IMR-90 (cell line): ENCODE data around the gene SLC10A6. TPM values are rescaled to one million over a fixed set of nuclear protein-coding genes. Genes with fewer than 3 reads are reported as not detected.

Experiments used
- ATAC-seq: fragments of 200-7000 bp; cut with Tn5 transposase; 2 replicates; pipeline ENCODE4 v1.9.1; 2020; ENCODE audit warnings: low read depth, mild to moderate bottlenecking, moderate library complexity
- BruUV-seq: library from RNA; stranded (reverse); fragments of 400-500 nt; replicated peaks from 2 replicates; lab custom pipeline; 2021; lab: Mats Ljungman, UMichigan
- CTCF ChIA-PET: fragments of 300-600 bp; formaldehyde crosslinking; extraction: SDS; loops from one replicate; lab custom pipeline; 2021; ENCODE audit warnings: antibody characterized with exemption; lab: Yijun Ruan, JAX
- POLR2A ChIA-PET: fragments of 300-600 bp; sonication (Branson Sonifier 250); formaldehyde crosslinking; loops from one replicate; lab custom pipeline; 2022; ENCODE audit warnings: antibody characterized with exemption; ENCODE audit not compliant: unreplicated experiment; lab: Charles Lee
- DNase-seq: peaks from one replicate; pipeline ENCODE4 v3.0.0; 2013
- H2AFZ ChIP-seq: replicated peaks from 2 replicates; pipeline ENCODE3; 2013; ENCODE audit warnings: low read length, mild to moderate bottlenecking; ENCODE audit not compliant: poor library complexity
- H2AK5ac ChIP-seq: 2 replicates; pipeline ENCODE4 v1.6.1; 2013; ENCODE audit warnings: low read depth, low read length, inconsistent platforms
- H2AK9ac ChIP-seq: replicated peaks from 2 replicates; pipeline ENCODE3; 2013; ENCODE audit warnings: mild to moderate bottlenecking, low read depth, low read length, moderate library complexity; ENCODE audit not compliant: poor library complexity
- H2BK120ac ChIP-seq: 2 replicates; pipeline ENCODE4 v1.6.1; 2013; ENCODE audit warnings: low read depth, low read length, inconsistent platforms
- H2BK15ac ChIP-seq: 3 replicates; pipeline ENCODE4 v1.6.1; 2013; ENCODE audit warnings: low read depth, low read length, inconsistent platforms
- H2BK20ac ChIP-seq: 2 replicates; pipeline ENCODE4 v1.6.1; 2013; ENCODE audit warnings: low read depth, mild to moderate bottlenecking, inconsistent platforms, low read length, moderate library complexity
- H2BK5ac ChIP-seq: 2 replicates; pipeline ENCODE4 v1.6.1; 2013; ENCODE audit warnings: mild to moderate bottlenecking, low read depth, low read length, inconsistent platforms; ENCODE audit not compliant: poor library complexity, severe bottlenecking
- H3K14ac ChIP-seq: replicated peaks from 2 replicates; pipeline ENCODE4 v1.6.1; 2013; ENCODE audit warnings: low read depth, low read length, inconsistent platforms
- H3K18ac ChIP-seq: 2 replicates; pipeline ENCODE4 v1.6.1; 2013; ENCODE audit warnings: low read depth, low read length, control low read depth
- H3K23ac ChIP-seq: 2 replicates; pipeline ENCODE4 v1.6.1; 2013; ENCODE audit warnings: low read depth, low read length, inconsistent platforms
- H3K27ac ChIP-seq: 2 replicates; pipeline ENCODE4 v1.5.1; 2013; ENCODE audit warnings: mild to moderate bottlenecking, control low read depth, low read length; ENCODE audit not compliant: insufficient read depth
- H3K27me3 ChIP-seq: 2 replicates; pipeline ENCODE4 v1.6.1; 2013; ENCODE audit warnings: low read length; ENCODE audit not compliant: control insufficient read depth, insufficient read depth
- H3K36me3 ChIP-seq: 2 replicates; pipeline ENCODE4 v1.6.1; 2013; ENCODE audit warnings: low read length, mixed read lengths; ENCODE audit not compliant: control insufficient read depth, insufficient read depth
- H3K4ac ChIP-seq: 2 replicates; pipeline ENCODE4 v1.6.1; 2013; ENCODE audit warnings: low read depth, low read length, inconsistent platforms
- H3K4me1 ChIP-seq: 2 replicates; pipeline ENCODE4 v1.6.1; 2013; ENCODE audit warnings: low read length, mixed read lengths; ENCODE audit not compliant: control insufficient read depth, insufficient read depth
- H3K4me2 ChIP-seq: 2 replicates; pipeline ENCODE4 v1.6.1; 2013; ENCODE audit warnings: low read depth, mild to moderate bottlenecking, control low read depth, low read length, moderate library complexity
- H3K4me3 ChIP-seq: 2 replicates; pipeline ENCODE4 v1.5.1; 2013; ENCODE audit warnings: low read depth, mild to moderate bottlenecking, control low read depth, low read length, moderate library complexity; ENCODE audit not compliant: insufficient read depth
- H3K56ac ChIP-seq: 2 replicates; pipeline ENCODE4 v1.6.1; 2013; ENCODE audit warnings: low read length, inconsistent platforms; ENCODE audit not compliant: insufficient read depth; ENCODE audit errors: extremely low read depth
- H3K79me1 ChIP-seq, 2 experiments: 2 replicates each; pipeline ENCODE4 v1.6.1; 2013; ENCODE audit warnings: low read length in 2 of 2, inconsistent platforms in 1 of 2, low read depth in 1 of 2
- H3K9ac ChIP-seq: 2 replicates; pipeline ENCODE4 v1.6.1; 2013; ENCODE audit warnings: low read depth, low read length, control low read depth
- H3K9me1 ChIP-seq: 2 replicates; pipeline ENCODE4 v1.6.1; 2013; ENCODE audit warnings: low read length, inconsistent platforms; ENCODE audit not compliant: insufficient read depth
- H3K9me3 ChIP-seq: 2 replicates; pipeline ENCODE4 v1.6.1; 2013; ENCODE audit warnings: low read length; ENCODE audit not compliant: control insufficient read depth, insufficient read depth
- H4K20me1 ChIP-seq: 2 replicates; pipeline ENCODE4 v1.6.1; 2013; ENCODE audit warnings: low read length, inconsistent platforms; ENCODE audit not compliant: insufficient read depth
- H4K5ac ChIP-seq: 2 replicates; pipeline ENCODE4 v1.6.1; 2013; ENCODE audit warnings: mild to moderate bottlenecking, low read depth, low read length, control low read depth
- H4K8ac ChIP-seq, 2 experiments: 2 replicates each; pipeline ENCODE4 v1.6.1; 2013; ENCODE audit warnings: low read depth in 2 of 2, low read length in 2 of 2, control low read depth in 1 of 2, inconsistent platforms in 1 of 2
- H4K91ac ChIP-seq: 2 replicates; pipeline ENCODE4 v1.6.1; 2013; ENCODE audit warnings: low read depth, low read length, inconsistent platforms; ENCODE audit not compliant: insufficient read depth
- BHLHE40 ChIP-seq: fragments of 150-350 bp; IDR thresholded peaks from 2 replicates; pipeline ENCODE4 v1.6.1; 2016; ENCODE audit warnings: mild to moderate bottlenecking, low read depth, low read length
- CEBPB ChIP-seq: IDR thresholded peaks from 2 replicates; pipeline ENCODE4 v1.6.1; 2012; ENCODE audit warnings: low read depth, low read length, improper control_type of control experiment
- CHD1 ChIP-seq: IDR thresholded peaks from 2 replicates; pipeline ENCODE4 v1.6.1; 2012; ENCODE audit warnings: low read depth, low read length, improper control_type of control experiment
- FOS ChIP-seq: fragments of 150-350 bp; IDR thresholded peaks from 2 replicates; pipeline ENCODE4 v1.6.1; 2016; ENCODE audit warnings: low read depth, low read length
- MAFK ChIP-seq: IDR thresholded peaks from 2 replicates; pipeline ENCODE4 v1.6.1; 2012; ENCODE audit warnings: low read depth, low read length, improper control_type of control experiment
- MAZ ChIP-seq: IDR thresholded peaks from 2 replicates; pipeline ENCODE4 v1.6.1; 2012; ENCODE audit warnings: low read depth, mild to moderate bottlenecking, low read length, improper control_type of control experiment, moderate library complexity, borderline replicate concordance
- MXI1 ChIP-seq: IDR thresholded peaks from 2 replicates; pipeline ENCODE4 v1.6.1; 2012; ENCODE audit warnings: low read depth, mild to moderate bottlenecking, low read length, moderate library complexity, borderline replicate concordance
- NFE2L2 ChIP-seq: fragments of 150-350 bp; IDR thresholded peaks from 2 replicates; pipeline ENCODE4 v1.6.1; 2016; ENCODE audit warnings: low read depth, mild to moderate bottlenecking, low read length
- POLR2A ChIP-seq: IDR thresholded peaks from 2 replicates; pipeline ENCODE4 v1.6.1; 2012; ENCODE audit warnings: mild to moderate bottlenecking, low read depth, low read length
- RCOR1 ChIP-seq: IDR thresholded peaks from 2 replicates; pipeline ENCODE4 v1.6.1; 2012; ENCODE audit warnings: mild to moderate bottlenecking, low read length, improper control_type of control experiment; ENCODE audit not compliant: insufficient replicate concordance
- SMC3 ChIP-seq: fragments of 150-350 bp; IDR thresholded peaks from 2 replicates; pipeline ENCODE4 v1.6.1; 2016; ENCODE audit warnings: low read depth, mild to moderate bottlenecking, antibody characterized with exemption, low read length, moderate library complexity
- WGBS, 2 experiments: methylation state at CpG; one replicate each; pipeline versions ENCODE4 v1.1.5 to v1.1.7; 2013; ENCODE audit warnings: missing lambda C conversion rate in 2 of 2; ENCODE audit not compliant: insufficient read length in 1 of 2; ENCODE audit errors: extremely low coverage in 2 of 2; 5-methylcytosine and 5-hydroxymethylcytosine counted together
- dilution Hi-C: fragments of 300-500 bp; cut with HindIII; formaldehyde crosslinking; loops from one replicate; pipeline ENCODE4 v1.14.3; 2018; ENCODE audit warnings: low sequenced_read_pairs; ENCODE audit not compliant: unreplicated experiment
- in situ Hi-C: fragments of 300-500 bp; cut with MboI; formaldehyde crosslinking; loops from 3 replicates; pipeline ENCODE4 v1.14.3; 2019; ENCODE audit warnings: low sequenced_read_pairs, inconsistent platforms, mixed read lengths
- intact Hi-C: fragments of 100-400 bp; cut with micrococcal nuclease; formaldehyde crosslinking; loops from 2 replicates; pipeline ENCODE4 v1.10.0; 2022
- polyA plus RNA-seq, 3 experiments: library from polyadenylated mRNA; depleted of rRNA; stranded (reverse); fragments of >200 nt; gene quantifications; 2 replicates each; pipeline ENCODE4 v1.2.3, GENCODE V29; 2012; ENCODE audit warnings: low replicate concordance in 1 of 3
- total RNA-seq: library from RNA; depleted of rRNA; stranded (reverse); fragments of >200 nt; gene quantifications from 2 replicates; pipeline ENCODE4 v1.2.3, GENCODE V29; 2012
- TF ChIP-seq, protein P1 (sequence below): conservative IDR thresholded peaks from 2 replicates; pipeline ENCODE4 v1.5.1; 2012; ENCODE audit warnings: mild to moderate bottlenecking, low read depth, low read length, improper control_type of control experiment
- TF ChIP-seq, protein P2 (sequence below): fragments of 150-350 bp; IDR thresholded peaks from 2 replicates; pipeline ENCODE4 v1.6.1; 2017; ENCODE audit warnings: mild to moderate bottlenecking, antibody characterized with exemption, low read length, low read depth

SLC10A6 gene
- total and polyA plus RNA-seq, 2 of the 4 experiments (the other 2 are of a cell fraction) = not detected

DNA sequence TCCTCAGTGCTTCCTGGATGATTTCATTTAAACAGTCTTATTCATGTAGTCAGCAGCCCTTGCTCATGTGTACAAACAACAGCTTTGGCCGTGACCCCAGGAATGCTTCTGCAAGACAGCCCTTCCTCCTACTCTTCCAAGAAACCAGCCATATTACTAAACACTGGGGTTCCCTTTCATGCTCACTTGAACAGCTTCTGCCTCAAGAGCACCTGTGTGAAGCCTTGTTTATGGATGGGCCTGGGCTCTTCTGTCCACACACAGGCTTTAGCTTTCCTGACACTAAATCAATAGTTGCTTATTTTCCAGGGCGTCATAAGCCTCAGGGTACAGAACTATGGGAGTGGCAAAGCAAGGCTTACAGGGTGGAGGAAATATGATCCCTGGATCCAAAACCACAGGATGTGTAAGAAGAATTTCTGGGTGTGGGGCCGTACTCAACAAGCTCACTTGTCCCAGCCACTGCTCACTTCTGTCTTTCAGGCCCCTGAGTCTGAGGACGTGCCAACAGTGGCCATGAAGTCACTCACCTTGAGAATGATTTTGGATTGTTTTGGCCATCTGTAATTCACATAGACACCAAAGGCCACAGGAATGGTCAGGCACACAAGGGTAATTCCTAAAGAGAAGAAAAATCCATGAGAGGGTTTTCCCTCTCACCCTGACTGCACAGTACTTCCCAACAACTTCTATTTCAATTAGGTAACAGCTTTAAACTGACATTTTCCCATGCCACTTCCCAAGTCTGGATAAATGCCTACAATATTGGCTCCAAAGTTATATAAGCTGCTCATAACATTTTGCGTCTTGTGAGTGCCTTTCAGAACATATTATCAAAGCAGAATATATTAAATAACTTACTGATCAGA is 17.7 kb downstream of the SLC10A6 start:
- Histone ChIP-seq H3K4me1 (peaks cover 23% of the 10 kb centered on the region), H2BK5ac (peak overlapping the region; percentile 96), H2BK20ac (peak overlapping the region; percentile 95), H3K14ac (peak overlapping the region; percentile 76), H2AK9ac (peak overlapping the region; percentile 30), H4K5ac (peak overlapping the region; percentile 44), H3K4me3 (no peak overlapping the region), H3K27ac (peak overlapping the region; percentile 71), H4K20me1 (no peaks in the 10 kb centered on the region), H3K4ac (peak overlapping the region; percentile 89), H2BK15ac (peak overlapping the region; percentile 71; the same call in 2 of the 3 replicates), H3K36me3 (no peaks in the 10 kb centered on the region), H4K8ac (peak overlapping the region; percentile 0 to 91; a peak in 3 of 4 replicates), H3K18ac (peak overlapping the region; percentile 49), H3K27me3 (no peaks in the 10 kb centered on the region), H3K79me1 (no peaks in the 10 kb centered on the region), H3K9ac (peak overlapping the region; percentile 21; the same call in 1 of the 2 replicates), H2AFZ (peak overlapping the region; percentile 86), H2AK5ac (peak overlapping the region; percentile 81; the same call in 1 of the 2 replicates), H3K9me1 (peaks cover 20% of the 10 kb centered on the region), H4K91ac (peak overlapping the region; percentile 88), H3K23ac (peak overlapping the region; percentile 87), H2BK120ac (peak overlapping the region; percentile 97), H3K4me2 (peak overlapping the region; percentile 42), H3K56ac (peak overlapping the region; percentile 78), H3K9me3 (0 out of 2 replicates have a peak, but pooled peaks cover 2% of the 10 kb centered on the region)
- no CpG with 5 or more reads among the region's 5 CpGs for WGBS, 2 experiments
- in situ Hi-C loops (no loop called here), dilution Hi-C loops (no loop called here), intact Hi-C loops (loop anchor here (5.0 kb wide), 1 partner anchor 61 kb away; the partner anchor contains the start of gene C4orf36)
- peak; percentile 96 for DNase-seq
- peak; percentile 90 for ATAC-seq
- no TSS peak for BruUV-seq
- ChIA-PET POLR2A (interaction anchor here (1.0 to 1.3 kb wide), 2 partner anchors 9 to 12 kb away, joined by 3 to 6 read pairs; no protein-coding TSS in a partner anchor), CTCF (interaction anchor here (0.7 to 0.9 kb wide), 3 partner anchors 10 to 336 kb away, joined by 3 to 4 read pairs (median 3); no protein-coding TSS in a partner anchor)
- TF ChIP-seq BHLHE40 = peak; percentile 61; the same call in 1 of the 2 replicates
- no peak for TF ChIP-seq MXI1
- no peak for TF ChIP-seq NFE2L2
- 0 out of 2 replicates have a peak, but pooled peaks have one; percentile 20 for TF ChIP-seq MAFK
- no peak for TF ChIP-seq SMC3
- TF ChIP-seq POLR2A = no peak
- 0 out of 2 replicates have a peak, but pooled peaks have one; percentile 12 for TF ChIP-seq FOS
- TF ChIP-seq CEBPB = peak; percentile 69
- no peak; the same call in 1 of the 2 replicates for TF ChIP-seq MAZ
- TF ChIP-seq, protein P1, sequence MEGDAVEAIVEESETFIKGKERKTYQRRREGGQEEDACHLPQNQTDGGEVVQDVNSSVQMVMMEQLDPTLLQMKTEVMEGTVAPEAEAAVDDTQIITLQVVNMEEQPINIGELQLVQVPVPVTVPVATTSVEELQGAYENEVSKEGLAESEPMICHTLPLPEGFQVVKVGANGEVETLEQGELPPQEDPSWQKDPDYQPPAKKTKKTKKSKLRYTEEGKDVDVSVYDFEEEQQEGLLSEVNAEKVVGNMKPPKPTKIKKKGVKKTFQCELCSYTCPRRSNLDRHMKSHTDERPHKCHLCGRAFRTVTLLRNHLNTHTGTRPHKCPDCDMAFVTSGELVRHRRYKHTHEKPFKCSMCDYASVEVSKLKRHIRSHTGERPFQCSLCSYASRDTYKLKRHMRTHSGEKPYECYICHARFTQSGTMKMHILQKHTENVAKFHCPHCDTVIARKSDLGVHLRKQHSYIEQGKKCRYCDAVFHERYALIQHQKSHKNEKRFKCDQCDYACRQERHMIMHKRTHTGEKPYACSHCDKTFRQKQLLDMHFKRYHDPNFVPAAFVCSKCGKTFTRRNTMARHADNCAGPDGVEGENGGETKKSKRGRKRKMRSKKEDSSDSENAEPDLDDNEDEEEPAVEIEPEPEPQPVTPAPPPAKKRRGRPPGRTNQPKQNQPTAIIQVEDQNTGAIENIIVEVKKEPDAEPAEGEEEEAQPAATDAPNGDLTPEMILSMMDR = no peak
- TF ChIP-seq, protein P2, sequence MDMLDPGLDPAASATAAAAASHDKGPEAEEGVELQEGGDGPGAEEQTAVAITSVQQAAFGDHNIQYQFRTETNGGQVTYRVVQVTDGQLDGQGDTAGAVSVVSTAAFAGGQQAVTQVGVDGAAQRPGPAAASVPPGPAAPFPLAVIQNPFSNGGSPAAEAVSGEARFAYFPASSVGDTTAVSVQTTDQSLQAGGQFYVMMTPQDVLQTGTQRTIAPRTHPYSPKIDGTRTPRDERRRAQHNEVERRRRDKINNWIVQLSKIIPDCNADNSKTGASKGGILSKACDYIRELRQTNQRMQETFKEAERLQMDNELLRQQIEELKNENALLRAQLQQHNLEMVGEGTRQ = no peak
- no peak for TF ChIP-seq CHD1
- peak; percentile 32 for TF ChIP-seq RCOR1
